ENCODE results near the gene CASP1.

GRCh38 chr11:105040703-105041102, 5.8 kb upstream of the CASP1 start:
- no peak for TF ChIP-seq GATA3 (IDR thresholded peaks at IDR 0.05; ENCODE audit: low read depth, low read length)
- no peak for TF ChIP-seq GATA2 (IDR thresholded peaks at IDR 0.05; ENCODE audit: low read depth, low read length)
